ENCODE results near the gene FAM162A.
"Not testable (repeated sequence)": the region's sequence is repeated elsewhere in the genome, so short reads cannot be mapped to it uniquely, and the experiment has no call there.

Gene FAM162A, protein sequence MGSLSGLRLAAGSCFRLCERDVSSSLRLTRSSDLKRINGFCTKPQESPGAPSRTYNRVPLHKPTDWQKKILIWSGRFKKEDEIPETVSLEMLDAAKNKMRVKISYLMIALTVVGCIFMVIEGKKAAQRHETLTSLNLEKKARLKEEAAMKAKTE

DNA sequence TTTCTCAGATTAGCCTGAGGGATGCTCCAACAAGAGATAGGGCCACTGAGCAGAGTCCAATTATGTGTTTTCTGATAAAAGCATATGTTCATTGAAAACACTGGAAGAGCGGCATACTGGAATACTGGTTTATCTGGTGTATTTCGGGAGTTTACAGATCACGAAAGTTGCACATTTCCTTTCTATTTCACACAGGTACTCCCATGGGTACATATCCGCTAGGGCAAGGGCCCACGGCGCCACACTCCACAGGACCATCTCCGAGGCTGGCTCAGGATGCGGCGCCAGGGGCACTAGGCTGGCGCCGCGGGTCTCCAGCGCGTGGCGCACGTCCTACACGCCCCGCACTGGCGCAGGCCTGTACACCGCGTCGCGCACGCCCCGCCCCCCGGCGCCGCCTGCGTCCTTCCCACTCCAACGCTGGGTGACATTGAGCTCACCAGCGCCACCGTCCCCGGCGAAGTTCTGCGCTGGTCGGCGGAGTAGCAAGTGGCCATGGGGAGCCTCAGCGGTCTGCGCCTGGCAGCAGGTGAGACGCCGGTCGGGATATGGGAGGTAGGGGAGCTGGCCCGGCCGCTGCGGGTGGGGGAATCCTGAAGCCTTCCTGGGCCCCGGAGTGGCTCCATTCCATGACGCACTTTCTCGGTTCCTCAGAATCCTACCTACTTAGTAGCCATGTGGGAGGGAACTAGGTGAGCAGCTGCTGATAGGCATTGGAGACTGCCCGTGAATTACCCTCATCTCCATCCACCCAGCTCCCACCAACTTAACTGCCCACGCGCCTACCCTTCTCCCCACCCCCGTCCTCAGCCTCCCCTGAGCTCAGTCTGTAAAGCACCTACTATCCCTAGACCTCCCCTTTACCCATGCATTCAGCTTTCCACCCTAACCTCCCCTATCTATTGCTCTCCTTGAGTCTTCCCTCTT is at the start of gene FAM162A:
FAM162A (plus strand) TSS at position 412 of the 927 bp plus-strand sequence; CDS start at position 496, 84 bp downstream.
- peak; percentile 86 to 92 (median 90) for DNase-seq

DNA sequence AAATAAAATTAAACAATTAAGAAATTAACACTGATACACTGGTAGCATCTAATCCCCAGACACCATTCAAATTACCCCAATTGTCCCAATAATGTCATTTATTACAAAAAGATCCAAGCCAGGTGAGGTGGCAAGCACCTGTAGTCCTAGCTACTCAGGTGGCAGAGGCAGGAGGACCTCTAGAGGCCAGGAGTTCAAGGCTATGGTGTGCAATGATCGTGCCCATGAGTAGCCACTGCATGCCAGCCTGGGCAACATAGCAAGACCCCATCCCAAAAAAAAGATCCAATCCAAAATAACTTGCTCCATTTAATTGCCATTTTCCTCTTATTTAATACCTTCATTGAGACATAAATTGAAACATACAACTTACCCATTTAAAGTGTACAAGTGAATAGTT is 41.2 kb upstream of the FAM162A start:
- no peak for DNase-seq

DNA sequence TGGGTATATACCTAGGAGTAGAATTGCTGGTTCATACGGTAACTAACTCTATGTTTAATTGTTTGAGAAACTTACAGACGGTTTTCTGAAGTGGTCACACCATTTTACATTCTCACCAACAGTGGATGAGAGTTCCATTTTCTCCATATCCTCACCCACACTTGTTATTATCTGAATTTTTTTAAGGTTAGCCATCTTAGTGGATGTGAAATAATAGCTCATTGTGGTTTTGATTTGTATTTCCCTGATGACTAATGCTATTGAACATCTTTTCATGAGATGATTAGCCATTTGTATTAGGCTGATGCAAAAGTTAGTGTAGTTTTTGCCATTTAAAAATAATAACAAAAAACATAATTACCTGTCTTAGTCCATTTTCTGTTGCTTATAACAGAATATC is 40.3 kb upstream of the FAM162A start:
- no peak for DNase-seq

DNA sequence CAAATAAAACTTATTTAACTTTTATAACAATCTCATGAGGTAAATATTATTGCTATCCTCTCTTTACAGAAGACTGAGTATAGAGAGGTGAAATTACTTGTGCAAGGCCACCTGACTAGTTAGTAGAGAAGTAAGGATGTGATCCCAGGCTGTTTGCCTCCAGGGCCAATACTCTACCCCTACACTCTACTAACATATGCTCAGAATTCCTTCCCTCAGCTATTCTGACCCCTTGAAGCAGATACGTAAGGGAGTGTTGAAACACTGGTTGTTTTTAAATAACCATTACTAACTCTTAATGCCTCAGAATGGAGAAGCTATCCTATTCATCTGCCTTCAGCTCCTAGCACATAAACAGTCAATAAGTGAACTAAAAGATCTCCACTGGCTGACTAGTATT is 34.8 kb upstream of the FAM162A start:
- DNase-seq, result no peak

DNA sequence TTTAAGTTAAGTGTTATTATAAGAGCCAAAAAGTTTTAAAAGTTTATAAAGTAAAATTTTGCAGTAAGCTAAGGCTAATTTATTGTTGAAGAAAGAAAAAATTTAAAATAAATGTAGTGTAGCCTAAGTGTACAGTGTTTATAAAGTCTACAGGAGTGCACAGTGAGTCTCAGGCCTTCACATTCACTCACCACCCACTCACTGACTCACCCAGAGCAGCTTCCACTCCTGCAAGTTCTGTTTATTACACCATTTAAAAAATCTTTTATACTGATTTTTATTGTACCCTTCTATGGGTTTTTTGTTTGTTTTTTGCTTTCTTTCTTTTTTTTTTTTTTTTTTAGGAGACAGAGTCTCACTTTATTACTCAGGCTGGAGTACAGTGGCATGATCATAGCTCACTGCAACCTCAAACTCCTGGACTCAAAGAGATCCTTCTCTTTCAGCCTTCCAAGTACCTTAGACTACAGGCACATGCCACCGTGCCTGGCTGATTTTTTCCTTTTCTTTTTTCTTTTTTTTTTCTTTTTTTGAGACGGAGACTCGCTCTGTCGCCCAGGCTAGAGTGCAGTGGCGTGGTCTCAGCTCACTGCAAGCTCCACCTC is 33.1 kb upstream of the FAM162A start:
- no peak for DNase-seq

DNA sequence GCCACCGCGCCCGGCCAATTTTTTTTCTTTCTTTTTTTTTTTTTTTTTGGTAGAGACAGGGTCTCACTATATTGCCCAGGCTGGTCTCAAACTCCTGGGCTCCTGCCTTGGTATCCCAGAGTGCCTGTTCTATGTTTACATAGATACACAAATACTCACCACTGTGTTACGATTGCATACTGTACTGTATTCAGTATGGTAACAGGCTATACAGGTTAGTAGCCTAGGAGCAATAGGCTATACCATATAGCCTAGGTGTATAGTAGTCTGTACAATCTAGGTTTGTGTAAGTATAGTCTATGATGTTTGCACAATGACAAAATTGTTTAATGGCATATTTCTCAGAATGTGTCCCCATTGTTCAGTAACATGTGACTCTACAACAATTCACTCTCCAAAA is 32.4 kb upstream of the FAM162A start:
- no peak for DNase-seq

DNA sequence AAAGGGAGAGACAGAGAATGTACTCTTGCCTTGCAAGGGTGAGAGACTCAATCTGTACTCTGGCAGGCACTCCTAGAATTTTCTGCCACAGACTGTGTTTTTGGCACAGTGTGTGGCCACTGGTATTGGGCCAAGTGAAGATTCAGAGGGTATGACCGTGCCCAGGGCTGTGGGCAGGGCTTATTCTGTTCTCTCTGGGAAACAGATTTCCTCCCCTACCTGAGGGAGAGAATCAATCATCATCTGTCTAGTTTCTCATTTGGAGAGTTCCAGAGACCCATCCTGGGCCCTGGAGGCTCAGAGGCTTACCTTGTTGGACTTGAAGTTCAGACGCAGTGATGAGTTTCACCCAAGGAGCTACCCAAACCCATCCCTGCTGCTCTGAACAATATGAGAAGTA is 30.8 kb upstream of the FAM162A start:
- DNase-seq, result no peak

DNA sequence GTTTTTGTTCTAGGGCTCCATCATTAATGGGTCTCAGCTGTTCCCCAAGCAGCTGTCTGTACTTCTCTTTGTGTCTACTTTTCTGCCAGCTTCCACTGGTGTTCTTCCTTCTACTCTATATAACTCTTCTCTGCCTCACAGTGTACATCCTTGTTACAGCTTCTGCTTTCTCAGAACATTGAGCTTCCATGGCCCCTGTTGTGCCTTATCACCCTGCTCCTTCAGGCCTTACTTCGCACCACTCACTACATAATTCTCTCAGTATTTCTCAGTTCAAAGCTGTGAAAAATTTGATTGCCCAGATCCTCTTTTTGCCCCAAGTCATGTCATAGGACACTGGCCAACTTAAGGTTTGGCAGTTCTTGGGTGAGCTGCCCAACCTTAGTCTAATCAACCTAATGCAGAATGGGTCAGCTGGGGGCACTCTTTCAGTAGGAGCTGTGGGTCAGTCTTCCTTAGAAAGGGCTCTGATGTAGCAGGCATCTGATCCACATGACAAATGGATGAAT is 30.0 kb upstream of the FAM162A start:
- no peak for DNase-seq

DNA sequence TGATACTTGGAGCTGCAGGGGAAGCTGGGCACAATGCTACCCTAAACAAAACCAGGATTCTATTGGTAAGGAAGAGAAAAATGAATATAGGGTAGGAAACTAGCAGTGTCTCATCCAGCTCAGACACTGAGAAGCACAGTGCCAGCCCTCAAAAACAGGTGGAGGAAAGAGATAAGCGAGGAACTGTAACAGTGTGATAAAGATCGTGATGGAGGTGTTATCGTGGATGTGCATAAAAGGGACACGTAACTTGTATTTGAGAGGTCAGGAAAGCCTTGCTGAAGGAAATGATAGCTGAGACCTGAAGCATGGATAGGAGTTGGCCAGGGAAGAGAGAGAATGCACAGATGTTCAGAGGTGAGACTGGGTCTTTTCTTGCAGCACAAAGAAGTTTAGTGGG is 28.4 kb upstream of the FAM162A start:
- no peak for DNase-seq

DNA sequence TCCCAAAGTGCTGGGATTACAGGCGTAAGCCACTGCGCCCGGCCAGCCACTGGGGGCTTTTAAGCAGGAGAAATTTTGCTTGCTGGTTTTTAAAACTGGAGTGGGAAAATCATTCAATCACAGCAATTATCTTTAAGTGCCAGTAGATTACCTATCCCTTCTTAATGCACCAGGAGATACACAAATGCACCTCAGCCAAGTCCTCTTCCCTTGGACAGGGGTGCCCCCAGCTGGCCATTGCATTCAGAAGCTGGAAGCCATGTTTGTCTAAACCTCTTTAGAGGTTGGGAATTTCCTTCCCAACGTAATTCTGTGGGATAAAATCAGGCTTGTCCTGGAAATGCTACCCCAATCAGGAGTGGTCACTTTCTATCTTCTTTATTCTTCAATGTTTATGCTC is 27.6 kb upstream of the FAM162A start:
- DNase-seq, result peak in 3 of 6 experiments; percentile 5 to 29 (median 18)

DNA sequence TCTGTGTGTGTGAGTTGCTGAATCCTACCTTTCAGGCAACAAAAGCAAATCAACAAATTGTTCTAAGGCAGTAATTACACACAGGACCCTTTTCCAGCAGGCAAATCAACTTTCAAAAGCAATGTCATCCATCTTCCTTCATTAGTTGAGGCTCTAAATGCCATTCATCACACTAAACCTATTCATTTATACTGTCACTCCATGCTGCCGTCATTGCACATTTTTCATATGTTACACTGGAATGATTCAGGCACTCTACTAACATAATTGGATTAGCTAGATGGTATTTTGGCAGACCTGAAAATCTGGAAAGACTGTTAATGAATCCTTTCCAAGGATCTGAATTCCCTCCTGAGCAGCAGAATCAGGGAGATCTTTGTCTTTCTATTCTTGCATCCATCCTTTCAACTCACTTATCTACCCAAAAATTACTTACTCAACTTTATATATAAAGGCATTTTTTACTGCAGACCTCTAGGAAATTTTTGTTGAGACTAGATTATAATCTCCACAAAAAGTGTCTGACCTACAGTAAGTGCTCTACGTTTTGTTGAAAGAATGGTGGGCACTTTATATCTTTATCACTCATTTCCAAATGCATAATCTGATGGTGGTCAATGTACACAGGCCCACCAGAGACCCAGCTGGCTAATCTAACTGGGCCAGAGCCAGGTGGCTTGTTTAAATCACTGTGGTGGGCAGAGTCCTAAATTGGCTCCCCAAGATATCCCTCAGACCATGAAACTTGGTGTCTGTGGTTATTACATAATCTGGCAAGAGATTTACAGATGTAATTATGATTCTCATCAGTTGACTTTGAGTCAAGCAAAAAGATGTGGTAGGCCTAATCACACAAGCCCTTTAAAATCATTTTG is 25.9 kb upstream of the FAM162A start:
- DNase-seq, result no peak

DNA sequence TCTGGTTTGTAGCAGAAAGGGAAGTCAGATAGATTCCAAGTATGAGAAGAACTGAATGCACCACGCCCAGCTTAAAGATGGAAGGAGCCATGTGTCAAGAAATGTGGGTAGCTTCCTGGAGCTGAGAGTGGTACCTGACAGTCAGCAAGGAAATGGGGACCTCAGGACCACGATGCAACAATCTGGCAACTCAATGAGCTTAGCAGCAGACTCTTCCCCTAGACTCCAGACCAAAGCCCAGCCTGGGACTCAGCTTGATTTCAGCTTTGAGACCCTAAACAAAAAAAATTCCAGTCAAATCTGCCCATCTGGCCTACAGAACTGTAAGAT is 25.3 kb upstream of the FAM162A start:
- no peak for DNase-seq

DNA sequence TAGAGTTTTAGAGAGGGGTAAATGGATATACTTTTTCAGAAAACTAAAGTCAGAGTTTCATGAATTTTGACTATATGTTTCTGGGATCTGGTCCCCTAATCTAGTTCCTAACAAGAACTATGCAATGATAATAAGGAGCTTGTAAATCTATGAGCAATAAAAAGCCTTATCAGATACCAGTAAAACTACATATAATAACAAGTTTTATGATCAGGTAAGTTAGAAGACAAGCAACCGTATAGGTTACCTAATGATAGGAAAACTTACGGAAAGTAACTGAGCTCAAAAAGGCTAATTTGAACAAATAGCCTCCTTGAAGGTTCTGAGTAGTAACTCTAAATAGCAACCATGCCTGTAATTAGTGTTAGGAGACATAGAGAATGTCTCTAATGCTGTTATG is 22.0 kb upstream of the FAM162A start:
- DNase-seq, result no peak

DNA sequence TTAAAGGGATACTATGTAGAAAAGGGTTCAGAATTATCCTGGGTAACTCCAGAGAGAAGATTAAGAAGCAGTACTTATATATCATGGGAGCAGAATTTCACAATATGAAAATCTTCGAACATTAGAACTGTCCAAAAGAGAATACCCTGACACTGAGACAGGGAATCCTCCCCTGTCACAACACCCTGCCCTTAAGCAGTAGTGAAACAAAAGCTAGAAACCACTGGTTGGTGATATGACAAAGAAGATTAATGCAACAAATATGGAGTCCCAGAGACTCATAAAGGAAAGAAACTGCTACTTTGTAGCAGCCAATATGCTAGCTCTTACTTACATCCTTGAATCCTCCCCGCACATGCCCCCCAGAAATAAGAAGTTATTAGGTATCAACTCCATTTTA is 19.5 kb upstream of the FAM162A start:
- DNase-seq, result no peak

DNA sequence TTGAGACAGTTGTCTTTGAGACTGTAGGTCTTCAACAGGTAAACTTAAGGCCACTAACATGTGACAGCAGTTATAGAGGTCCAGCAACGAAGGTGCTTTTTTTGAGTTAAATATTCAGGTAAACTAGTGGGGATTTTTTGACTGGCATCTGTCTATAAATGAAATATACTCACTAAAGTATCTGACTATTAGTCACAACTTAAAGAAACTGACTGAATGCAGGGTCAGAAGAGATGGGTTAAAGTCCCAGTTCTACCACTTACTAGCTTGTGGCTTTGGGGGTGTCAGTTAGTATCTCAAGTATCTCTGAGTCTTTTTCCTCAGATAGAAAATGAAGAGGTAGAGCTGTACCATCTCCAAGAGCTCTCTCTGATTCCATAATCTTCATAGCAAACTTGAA is 18.9 kb upstream of the FAM162A start:
- DNase-seq, result no peak

DNA sequence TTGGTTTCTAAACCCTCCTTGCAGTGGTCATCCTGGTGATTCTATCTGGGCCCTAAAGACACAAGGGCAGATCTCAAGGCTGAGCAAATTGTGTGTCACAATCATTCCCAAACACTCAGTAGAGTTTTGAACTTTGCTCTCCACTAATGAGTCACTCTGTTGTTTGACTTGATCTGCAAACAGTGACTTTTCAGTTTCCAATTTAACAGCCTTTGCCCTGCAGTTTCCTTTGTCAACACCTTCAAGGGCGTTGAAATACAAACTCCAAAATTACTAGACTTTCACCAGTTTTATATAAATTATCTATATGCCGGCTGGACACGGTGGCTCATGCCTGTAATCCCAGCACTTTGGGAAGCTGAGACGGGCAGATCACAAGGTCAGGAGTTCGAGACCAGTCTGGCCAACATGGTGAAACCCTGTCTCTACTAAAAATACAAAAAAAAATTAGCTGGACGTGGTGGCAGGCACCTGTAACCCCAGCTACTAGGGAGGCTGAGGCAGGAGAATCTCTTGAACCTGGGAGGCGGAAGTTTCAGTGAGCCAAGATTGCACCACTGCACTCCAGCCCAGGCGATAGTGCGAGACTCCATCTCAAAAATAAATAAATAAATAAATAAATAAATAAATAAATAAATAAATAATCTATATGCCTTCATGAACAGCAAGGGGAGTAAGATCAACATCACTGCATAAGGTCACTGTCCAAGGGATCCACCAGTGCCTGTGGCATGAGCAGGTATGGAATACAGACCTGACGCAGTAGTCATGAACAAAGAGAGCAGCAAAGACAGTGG is 18.2 kb upstream of the FAM162A start:
- not testable (repeated sequence) for DNase-seq

DNA sequence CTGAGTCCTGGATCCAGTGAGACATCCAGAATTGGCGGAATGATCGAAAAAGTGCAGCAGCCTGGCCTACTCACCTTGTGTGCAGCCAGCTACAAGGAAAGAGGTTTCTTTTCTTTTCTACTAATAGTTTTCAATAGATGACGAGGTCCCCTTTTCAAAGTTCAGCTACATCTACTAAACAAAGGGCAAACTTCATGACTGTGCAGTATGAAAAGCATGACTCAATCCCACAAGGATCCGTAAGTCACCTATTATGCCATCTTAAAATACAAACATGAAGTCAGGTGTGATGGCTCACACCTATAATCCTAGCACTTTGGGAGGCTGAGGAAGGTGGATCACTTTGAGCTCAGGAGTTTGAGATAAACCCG is 17.6 kb upstream of the FAM162A start:
- DNase-seq, result no peak

DNA sequence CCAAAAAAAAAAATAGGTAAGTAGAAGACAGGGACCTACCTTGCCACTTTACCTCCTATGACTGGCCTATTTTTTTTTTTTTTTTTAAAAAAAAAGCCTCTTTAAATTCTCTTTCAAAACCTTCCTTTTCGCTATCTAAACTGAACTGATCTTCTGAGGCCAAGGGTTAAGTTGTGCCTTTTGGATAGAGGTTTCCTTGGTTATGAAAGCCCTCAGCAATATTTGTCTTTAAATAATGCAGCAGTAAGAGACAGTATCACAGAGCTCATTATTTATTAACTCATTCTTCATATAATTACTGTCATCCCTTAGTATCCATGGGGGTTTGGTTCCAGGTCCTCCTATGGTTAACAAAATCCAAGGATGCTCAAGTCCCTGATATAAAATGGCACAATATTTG is 9.9 kb upstream of the FAM162A start:
- no peak for DNase-seq

DNA sequence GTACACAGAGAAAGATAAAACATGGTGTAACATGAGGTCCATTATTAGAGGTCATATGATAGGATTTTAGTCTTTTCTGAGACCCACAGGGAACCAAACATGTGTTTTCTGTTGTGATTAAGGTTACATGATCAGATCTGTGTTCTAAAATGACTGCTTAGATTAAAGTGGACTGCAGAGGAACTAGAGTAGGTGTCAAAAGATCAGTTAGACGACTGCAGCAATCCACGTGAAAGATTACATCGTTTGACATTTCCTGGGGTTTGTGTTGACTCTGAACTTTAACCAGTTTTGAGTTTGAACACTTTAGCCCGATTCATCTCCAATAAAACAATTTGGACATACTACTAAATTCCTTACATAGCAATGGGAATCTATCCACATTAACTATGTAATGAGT is 6.0 kb upstream of the FAM162A start:
- no peak for DNase-seq

DNA sequence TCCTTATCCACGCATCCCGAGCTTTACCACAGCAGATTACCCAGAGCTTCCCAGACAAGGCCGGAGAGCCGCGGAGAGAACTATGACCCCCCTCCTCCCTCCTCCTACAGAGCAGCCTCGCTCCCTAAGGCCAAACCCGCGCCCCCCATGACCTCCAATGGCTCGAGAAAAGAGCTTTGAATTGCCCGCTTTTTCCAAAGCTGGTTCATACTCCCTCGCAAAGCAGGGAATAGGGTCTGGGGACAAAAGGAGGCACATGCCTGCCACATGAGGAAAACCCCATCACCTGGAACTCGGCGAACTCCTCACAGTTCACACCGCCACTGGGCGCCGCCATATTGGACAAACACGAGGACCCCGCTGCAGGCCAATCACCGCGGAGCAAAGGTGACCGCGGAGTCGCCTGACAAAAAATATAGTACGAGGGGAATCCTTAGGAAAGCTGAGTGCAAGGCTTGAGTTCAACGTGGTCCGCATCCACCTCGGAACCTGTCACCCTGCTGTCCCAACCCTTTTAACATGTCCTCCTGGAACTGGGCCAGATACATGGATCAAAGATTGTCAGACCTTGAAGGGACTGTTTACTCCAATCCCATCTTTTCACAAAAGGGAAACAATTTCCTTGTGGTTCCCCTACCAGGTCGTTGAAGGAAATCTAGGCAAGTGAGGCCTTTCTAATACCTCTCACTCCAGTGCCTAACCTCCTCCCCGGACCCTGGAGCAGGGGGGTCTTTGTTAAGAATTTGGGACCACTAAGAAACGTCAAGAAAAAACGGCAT is 905 bp upstream of the FAM162A start, which contains the start of gene MIX23:
MIX23 (minus strand) TSS at position 344 of the 779 bp plus-strand sequence; CDS start at position 337, 7 bp downstream.
- peak; percentile 69 to 82 (median 81) for DNase-seq

DNA sequence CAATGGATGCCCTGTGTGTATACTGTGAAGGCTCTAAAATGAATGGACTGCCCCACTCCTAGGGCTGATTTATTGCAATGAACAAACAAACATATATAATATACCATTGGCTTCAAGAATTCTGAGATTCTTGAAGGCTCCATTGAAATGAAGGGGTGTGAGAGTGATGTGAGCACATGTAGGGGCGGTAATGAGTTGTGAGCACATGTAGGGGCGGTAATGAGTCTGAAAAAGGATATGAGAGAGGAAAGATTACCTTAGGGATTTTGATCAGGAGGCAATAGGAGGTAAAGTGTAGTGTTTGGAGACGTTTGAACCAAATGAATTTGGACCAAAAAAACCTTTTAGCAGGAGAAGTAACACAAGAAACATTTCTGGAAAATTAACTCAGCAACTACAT is 3.7 kb downstream of the FAM162A start:
- DNase-seq, result no peak
